K562 (cell line): ENCODE measurements around the gene CALM3. TPM values are rescaled to one million over a fixed set of nuclear protein-coding genes. Genes with fewer than 3 reads are reported as not detected.

Experiments
- ARNT ChIP-seq, 2 experiments: fragments of 450-650 bp; IDR thresholded peaks; 2 replicates each; pipeline ENCODE4 v1.6.1; 2016; ENCODE audit warnings: mild to moderate bottlenecking in 1 of 2
- BCOR ChIP-seq: fragments of 450-650 bp; IDR thresholded peaks from 2 replicates; pipeline ENCODE4 v1.6.1; 2016
- BRF2 ChIP-seq: IDR thresholded peaks from 3 replicates; pipeline ENCODE4 v1.6.1; 2011; ENCODE audit warnings: borderline replicate concordance, mild to moderate bottlenecking; ENCODE audit not compliant: insufficient read length, insufficient read depth
- CREBBP ChIP-seq: IDR thresholded peaks from one replicate; pipeline ENCODE4 v1.6.1; 2012; ENCODE audit warnings: low read depth, mild to moderate bottlenecking, control low read depth, inconsistent platforms, low read length
- ELF2 ChIP-seq: fragments of 250-450 bp; sonication (Bioruptor Pico); IDR thresholded peaks from 2 replicates; pipeline ENCODE4 v1.5.0; 2021; ENCODE audit warnings: mild to moderate bottlenecking
- EP300 ChIP-seq: IDR thresholded peaks from 2 replicates; pipeline ENCODE4 v1.6.1; 2012; ENCODE audit warnings: low read length, improper control_type of control experiment
- EZH2 ChIP-seq: IDR thresholded peaks from 2 replicates; pipeline ENCODE4 v1.6.1; 2012; ENCODE audit warnings: low read depth, mild to moderate bottlenecking, inconsistent platforms, low read length, borderline replicate concordance
- HDAC3 ChIP-seq: fragments of 450-650 bp; IDR thresholded peaks from 2 replicates; pipeline ENCODE4 v1.6.1; 2018; ENCODE audit warnings: borderline replicate concordance, mild to moderate bottlenecking, moderate library complexity; ENCODE audit not compliant: partially characterized antibody
- KLF10 ChIP-seq: fragments of 250-450 bp; sonication (Bioruptor Pico); IDR thresholded peaks from 2 replicates; pipeline ENCODE4 v1.6.1; 2021; ENCODE audit warnings: matching md5 sums
- LARP7 ChIP-seq: fragments of 450-650 bp; IDR thresholded peaks from 2 replicates; pipeline ENCODE4 v1.6.1; 2016
- LEF1 ChIP-seq: fragments of 450-650 bp; IDR thresholded peaks from 2 replicates; pipeline ENCODE4 v1.6.1; 2016; ENCODE audit warnings: mild to moderate bottlenecking
- MEF2A ChIP-seq: IDR thresholded peaks from 2 replicates; pipeline ENCODE4 v1.6.1; 2011; ENCODE audit warnings: low read depth, mild to moderate bottlenecking, low read length, moderate library complexity; ENCODE audit not compliant: control insufficient read depth
- MITF ChIP-seq: IDR thresholded peaks from 2 replicates; pipeline ENCODE4 v1.6.1; 2014; ENCODE audit warnings: antibody characterized with exemption
- NCOR1 ChIP-seq: fragments of 450-650 bp; IDR thresholded peaks from 2 replicates; pipeline ENCODE4 v1.6.1; 2016; ENCODE audit warnings: mild to moderate bottlenecking, moderate library complexity
- NFE2 ChIP-seq: IDR thresholded peaks from 2 replicates; pipeline ENCODE4 v1.6.1; 2014; ENCODE audit warnings: antibody characterized with exemption, low read depth
- NFIX ChIP-seq: fragments of 250-450 bp; sonication (Bioruptor Pico); IDR thresholded peaks from 2 replicates; pipeline ENCODE4 v1.4.0; 2020; ENCODE audit warnings: low read depth, mild to moderate bottlenecking, moderate library complexity
- NFRKB ChIP-seq: fragments of 450-650 bp; IDR thresholded peaks from 2 replicates; pipeline ENCODE4 v1.6.1; 2016; ENCODE audit warnings: low read depth
- PHB ChIP-seq: fragments of 250-450 bp; sonication (Bioruptor Pico); IDR thresholded peaks from 2 replicates; pipeline ENCODE4 v1.5.0; 2021
- SMAD4 ChIP-seq: fragments of 250-450 bp; sonication (Bioruptor Pico); conservative IDR thresholded peaks from 2 replicates; pipeline ENCODE4 v1.8.0; 2021; ENCODE audit warnings: inconsistent platforms, mild to moderate bottlenecking, moderate library complexity
- SMARCE1 ChIP-seq: fragments of 450-650 bp; IDR thresholded peaks from 2 replicates; pipeline ENCODE4 v1.7.1; 2016; ENCODE audit warnings: mild to moderate bottlenecking
- ZFP1 ChIP-seq: fragments of 450-650 bp; formaldehyde crosslinking; IDR thresholded peaks from 2 replicates; pipeline ENCODE4 v1.4.0; 2020; ENCODE audit warnings: mild to moderate bottlenecking, mixed read lengths
- ZNF174 ChIP-seq: fragments of 250-450 bp; sonication (Bioruptor Pico); IDR thresholded peaks from 2 replicates; pipeline ENCODE4 v1.4.0; 2020; ENCODE audit warnings: mild to moderate bottlenecking
- ZNF212 ChIP-seq: fragments of 450-650 bp; formaldehyde crosslinking; IDR thresholded peaks from 2 replicates; pipeline ENCODE4 v1.4.0; 2020; ENCODE audit warnings: mild to moderate bottlenecking
- ZNF639 ChIP-seq, 2 experiments: fragments of 200-800 bp in 1 of 2; sonication (Bioruptor generic) in 1 of 2; sonication (generic) in 1 of 2; formaldehyde crosslinking in 1 of 2; IDR thresholded peaks in 1 of 2; conservative IDR thresholded peaks in 1 of 2; 2 replicates each; pipeline versions ENCODE4 v1.5.0 to v1.6.1; 2016 to 2020; ENCODE audit warnings: missing compliant biosample characterization in 1 of 2, missing genetic modification characterization in 1 of 2, missing genetic modification reagents in 1 of 2
- polyA plus RNA-seq, 8 experiments: library from polyadenylated mRNA; depleted of rRNA in 4 of 8; stranded (reverse) in 5 of 8; unstranded in 3 of 8; fragments of >200 nt; fragmentation: Nextera tagmentation in 2 of 8; fragmentation: Illumina TruSeq in 1 of 8; extraction: Ambion mirVana in 2 of 8; extraction: Trizol in 1 of 8; gene quantifications; 2 replicates each; pipeline versions ENCODE4 v1.2.1 to v1.2.3, GENCODE V29; 2011 to 2014; ENCODE audit warnings: inconsistent platforms in 1 of 8, missing spikeins in 1 of 8
- total RNA-seq, 7 experiments: library from RNA; depleted of rRNA in 6 of 7; stranded (reverse); fragments of >200 nt in 6 of 7; fragmentation: Illumina TruSeq in 2 of 7; extraction: Trizol in 2 of 7; gene quantifications; 2 replicates each; pipeline versions ENCODE4 v1.2.1 to v1.2.3, GENCODE V29; 2011 to 2021; ENCODE audit warnings: low replicate concordance in 1 of 7
- TF ChIP-seq, protein P1 (sequence below): conservative IDR thresholded peaks from 2 replicates; pipeline ENCODE4 v1.6.1; 2011; ENCODE audit warnings: low read depth, mild to moderate bottlenecking, low read length; ENCODE audit not compliant: control insufficient read depth

The CALM3 gene
- total and polyA plus RNA-seq, 9 of the 15 experiments (the other 6 are each of a cell fraction or from before 2014, with no cell fraction given): 34.6 to 350 (median 156) TPM

GRCh38 chr19:46659151-46660007 is 58.2 kb downstream of the CALM3 start (continued):
- TF ChIP-seq CREBBP: no peak
- TF ChIP-seq SMAD4 (CRISPR knock-in tag): 0 out of 2 replicates have a peak, but pooled peaks have one; percentile 27
- peak in 1 of 2 experiments; percentile 22; a peak in 1 of 4 replicates for TF ChIP-seq ARNT (IDR thresholded peaks at IDR 0.05)
- peak; percentile 11; the same call in 1 of the 2 replicates for TF ChIP-seq EP300
- peak; percentile 74; the same call in 1 of the 2 replicates for TF ChIP-seq LARP7
- peak; percentile 43; the same call in 1 of the 2 replicates for TF ChIP-seq SMARCE1
- peak; percentile 55; the same call in 1 of the 2 replicates for TF ChIP-seq LEF1
- TF ChIP-seq KLF10: no peak
- TF ChIP-seq BRF2: no peak
- no peak for TF ChIP-seq NFRKB
- TF ChIP-seq ZNF639 (CRISPR knock-in tag; conservative IDR thresholded peaks at IDR 0.05 in 1 of 2, IDR thresholded peaks at IDR 0.05 in 1 of 2): no peak
- TF ChIP-seq MEF2A: 0 out of 2 replicates have a peak, but pooled peaks have one; percentile 41
- no peak for TF ChIP-seq ELF2 (CRISPR knock-in tag)
- no peak for TF ChIP-seq PHB (CRISPR knock-in tag)
- no peak for TF ChIP-seq NFE2
- TF ChIP-seq, protein P1, sequence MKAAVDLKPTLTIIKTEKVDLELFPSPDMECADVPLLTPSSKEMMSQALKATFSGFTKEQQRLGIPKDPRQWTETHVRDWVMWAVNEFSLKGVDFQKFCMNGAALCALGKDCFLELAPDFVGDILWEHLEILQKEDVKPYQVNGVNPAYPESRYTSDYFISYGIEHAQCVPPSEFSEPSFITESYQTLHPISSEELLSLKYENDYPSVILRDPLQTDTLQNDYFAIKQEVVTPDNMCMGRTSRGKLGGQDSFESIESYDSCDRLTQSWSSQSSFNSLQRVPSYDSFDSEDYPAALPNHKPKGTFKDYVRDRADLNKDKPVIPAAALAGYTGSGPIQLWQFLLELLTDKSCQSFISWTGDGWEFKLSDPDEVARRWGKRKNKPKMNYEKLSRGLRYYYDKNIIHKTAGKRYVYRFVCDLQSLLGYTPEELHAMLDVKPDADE: no peak
- no peak for TF ChIP-seq HDAC3
- no peak for TF ChIP-seq EZH2
- no peak for TF ChIP-seq ZNF174 (CRISPR knock-in tag)
- no peak for TF ChIP-seq MITF
- TF ChIP-seq BCOR: peak; percentile 38; the same call in 1 of the 2 replicates
- no peak for TF ChIP-seq ZFP1 (CRISPR knock-in tag)
- peak; percentile 57; the same call in 1 of the 2 replicates for TF ChIP-seq NCOR1
- TF ChIP-seq ZNF212 (CRISPR knock-in tag): no peak
- TF ChIP-seq NFIX (CRISPR knock-in tag): no peak
